Transverse colon (tissue), 4 donors: ENCODE data around the gene BAG5.
A peak's percentile ranks its signal among the peaks of the same experiment; 100 is the strongest.

Experiments used
- POLR2A ChIP-seq: fragments of 450-650 bp; IDR thresholded peaks from one replicate; pipeline ENCODE4 v1.6.1; 2016; ENCODE audit warnings: antibody characterized with exemption, mild to moderate bottlenecking, moderate library complexity
- POLR2AphosphoS5 ChIP-seq, 3 donors: sonication (generic); formaldehyde crosslinking; IDR thresholded peaks; one replicate each; pipeline ENCODE4 v1.6.1; 2016; ENCODE audit warnings: antibody characterized with exemption in 3 of 3
- TF ChIP-seq, protein P1 (sequence below), 5 experiments: fragments of 200-600 bp in 3 of 5; fragments of 450-650 bp in 2 of 5; sonication (generic) in 3 of 5; IDR thresholded peaks; 1 replicate in 2 of 5; 2 replicates in 3 of 5; pipeline ENCODE4 v1.5.1; 2016 to 2017; ENCODE audit warnings: antibody characterized with exemption in 5 of 5, inconsistent platforms in 3 of 5, mild to moderate bottlenecking in 2 of 5, moderate library complexity in 1 of 5

DNA sequence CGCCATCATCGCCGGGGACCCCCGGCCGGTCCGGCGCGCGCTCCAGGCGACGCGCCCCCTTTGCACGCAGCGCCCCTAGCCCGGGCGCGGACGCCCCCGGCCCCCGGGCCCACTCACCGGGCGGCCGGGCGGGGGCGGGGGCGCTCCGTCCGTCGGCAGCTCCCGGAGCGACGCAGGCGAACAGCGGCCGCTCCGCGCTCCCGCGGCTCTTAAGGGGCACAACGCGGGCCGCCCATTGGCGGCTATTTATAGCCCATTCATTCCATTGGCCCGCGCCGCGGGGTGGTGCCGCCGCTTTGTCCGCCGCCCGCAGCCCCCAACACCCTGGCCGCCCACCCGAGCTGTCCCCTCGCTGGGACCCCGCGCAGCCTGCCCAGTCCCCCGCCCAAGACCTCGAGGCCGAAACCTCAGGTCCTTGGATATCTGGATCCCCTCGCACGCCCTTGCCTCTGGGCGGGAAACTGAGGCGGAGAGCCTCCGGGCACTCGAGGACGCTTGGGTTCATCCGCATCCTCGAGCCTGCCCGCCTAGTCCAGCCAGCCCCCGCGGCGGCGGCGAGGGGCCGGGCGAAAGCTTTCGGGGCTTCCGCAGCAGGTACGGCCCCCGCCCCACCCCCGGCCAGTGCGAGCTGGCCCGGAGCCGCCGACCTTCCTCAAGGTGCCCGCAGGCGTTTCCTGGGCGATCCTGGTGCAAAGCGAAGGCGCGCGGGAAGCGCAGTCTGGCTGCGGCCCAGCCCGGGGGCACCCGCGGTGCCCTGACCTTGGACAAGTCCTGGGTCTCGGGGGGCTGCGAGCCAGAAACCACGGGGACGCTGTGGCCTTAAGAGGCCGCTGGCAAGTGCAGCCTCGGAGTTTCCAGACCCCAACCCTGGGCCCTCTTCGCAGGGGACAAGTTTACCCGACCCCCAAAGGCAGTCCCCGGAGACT is 39.5 kb downstream of the BAG5 start, which contains the start of gene CKB:
- TF ChIP-seq, protein P1, sequence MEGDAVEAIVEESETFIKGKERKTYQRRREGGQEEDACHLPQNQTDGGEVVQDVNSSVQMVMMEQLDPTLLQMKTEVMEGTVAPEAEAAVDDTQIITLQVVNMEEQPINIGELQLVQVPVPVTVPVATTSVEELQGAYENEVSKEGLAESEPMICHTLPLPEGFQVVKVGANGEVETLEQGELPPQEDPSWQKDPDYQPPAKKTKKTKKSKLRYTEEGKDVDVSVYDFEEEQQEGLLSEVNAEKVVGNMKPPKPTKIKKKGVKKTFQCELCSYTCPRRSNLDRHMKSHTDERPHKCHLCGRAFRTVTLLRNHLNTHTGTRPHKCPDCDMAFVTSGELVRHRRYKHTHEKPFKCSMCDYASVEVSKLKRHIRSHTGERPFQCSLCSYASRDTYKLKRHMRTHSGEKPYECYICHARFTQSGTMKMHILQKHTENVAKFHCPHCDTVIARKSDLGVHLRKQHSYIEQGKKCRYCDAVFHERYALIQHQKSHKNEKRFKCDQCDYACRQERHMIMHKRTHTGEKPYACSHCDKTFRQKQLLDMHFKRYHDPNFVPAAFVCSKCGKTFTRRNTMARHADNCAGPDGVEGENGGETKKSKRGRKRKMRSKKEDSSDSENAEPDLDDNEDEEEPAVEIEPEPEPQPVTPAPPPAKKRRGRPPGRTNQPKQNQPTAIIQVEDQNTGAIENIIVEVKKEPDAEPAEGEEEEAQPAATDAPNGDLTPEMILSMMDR (IDR thresholded peaks at IDR 0.05), result no peak
- TF ChIP-seq POLR2AphosphoS5 (IDR thresholded peaks at IDR 0.05) (peak; percentile 78 to 96 (median 91)), POLR2A (peak; percentile 70)
